Caco-2 (cell line): ENCODE results near the gene HDAC4. TPM values are rescaled to one million over a fixed set of nuclear protein-coding genes. Genes with fewer than 3 reads are reported as not detected.

Experiments
- BruUV-seq: library from RNA; stranded (reverse); fragments of 400-500 nt; replicated peaks from 2 replicates; lab custom pipeline; 2021; lab: Mats Ljungman, UMichigan
- CTCF ChIA-PET: fragments of 300-600 bp; sonication (Branson Sonifier 250); formaldehyde crosslinking; loops from one replicate; lab custom pipeline; 2022; ENCODE audit warnings: antibody characterized with exemption; lab: Charles Lee
- POLR2A ChIA-PET: fragments of 300-600 bp; sonication (Branson Sonifier 250); formaldehyde crosslinking; loops from one replicate; lab custom pipeline; 2022; ENCODE audit warnings: antibody characterized with exemption; lab: Charles Lee
- DNase-seq, 2 experiments: peaks; one replicate each; pipeline versions ENCODE4 v3.0.0 to v3.0.0-alpha.2; 2020 to 2022
- H3K27me3 ChIP-seq: replicated peaks from 2 replicates; pipeline ENCODE4 v1.6.0; 2011; ENCODE audit warnings: low read length; ENCODE audit not compliant: control insufficient read depth, insufficient read depth
- H3K36me3 ChIP-seq: 2 replicates; pipeline ENCODE4 v1.5.1; 2011; ENCODE audit warnings: low read length; ENCODE audit not compliant: control insufficient read depth, insufficient read depth
- H3K4me1 ChIP-seq: fragments of 250-450 bp; sonication (Bioruptor Pico); 2 replicates; pipeline ENCODE4 v1.5.1; 2020; ENCODE audit warnings: mild to moderate bottlenecking
- H3K4me3 ChIP-seq: 2 replicates; pipeline ENCODE4 v1.5.1; 2011; ENCODE audit warnings: low read depth, mild to moderate bottlenecking, control low read depth, low read length
- H3K9me3 ChIP-seq: fragments of 250-450 bp; sonication (Bioruptor Pico); 2 replicates; pipeline ENCODE4 v1.5.1; 2020; ENCODE audit warnings: mild to moderate bottlenecking, moderate library complexity
- H3K27ac Mint-ChIP-seq: one replicate; pipeline ENCODE4 v1.8.0; 2022; ENCODE audit warnings: mixed read lengths; ENCODE audit not compliant: unreplicated experiment
- H3K27me3 Mint-ChIP-seq: one replicate; pipeline ENCODE4 v1.8.0; 2022; ENCODE audit warnings: mixed read lengths; ENCODE audit not compliant: insufficient read depth, unreplicated experiment
- H3K36me3 Mint-ChIP-seq: one replicate; pipeline ENCODE4 v1.8.0; 2022; ENCODE audit warnings: mild to moderate bottlenecking, mixed read lengths; ENCODE audit not compliant: insufficient read depth, unreplicated experiment
- H3K4me1 Mint-ChIP-seq: one replicate; pipeline ENCODE4 v1.8.0; 2022; ENCODE audit warnings: low read depth, mixed read lengths; ENCODE audit not compliant: unreplicated experiment
- H3K4me3 Mint-ChIP-seq: one replicate; pipeline ENCODE4 v1.8.0; 2022; ENCODE audit warnings: mild to moderate bottlenecking, moderate library complexity, mixed read lengths; ENCODE audit not compliant: unreplicated experiment
- H3K9me3 Mint-ChIP-seq: one replicate; pipeline ENCODE4 v1.8.0; 2022; ENCODE audit warnings: mixed read lengths; ENCODE audit not compliant: unreplicated experiment
- CTCF ChIP-seq, 2 experiments: fragments of 200-600 bp in 1 of 2; IDR thresholded peaks; 1 replicate in 1 of 2; 2 replicates in 1 of 2; pipeline versions ENCODE4 v1.5.1 to v1.8.0; 2011 to 2022; ENCODE audit warnings: antibody characterized with exemption in 1 of 2, control low read depth in 1 of 2, inconsistent platforms in 1 of 2, low read depth in 1 of 2, low read length in 1 of 2, mild to moderate bottlenecking in 1 of 2, moderate library complexity in 1 of 2; ENCODE audit not compliant: insufficient read depth in 1 of 2, severe bottlenecking in 1 of 2, unreplicated experiment in 1 of 2
- intact Hi-C: fragments of 100-400 bp; cut with micrococcal nuclease; formaldehyde crosslinking; loops from one replicate; pipeline ENCODE4 v1.10.0; 2022; ENCODE audit not compliant: unreplicated experiment
- total RNA-seq: library from RNA; stranded (reverse); gene quantifications from 2 replicates; pipeline ENCODE4 v1.2.3, GENCODE V29; 2022

HDAC4 gene
- total RNA-seq, 1 experiment from 2014 or later: 15.5 TPM

- intact Hi-C loops: loop anchor here (10.0 kb wide), 1 partner anchor 119 kb away; no protein-coding TSS in a partner anchor
- H3K27me3 ChIP-seq: no peaks in the 10 kb centered on the region
- H3K4me3 ChIP-seq: no peak overlapping the region
- BruUV-seq: no TSS peak
- CTCF ChIA-PET: no interaction called here
- no peaks in the 10 kb centered on the region for H3K27me3 Mint-ChIP-seq
- no peaks in the 10 kb centered on the region for H3K9me3 Mint-ChIP-seq
- H3K4me1 Mint-ChIP-seq: no peaks in the 10 kb centered on the region
- H3K27ac Mint-ChIP-seq: no peak overlapping the region
- H3K4me3 Mint-ChIP-seq: no peak overlapping the region
- no peaks in the 10 kb centered on the region for H3K9me3 ChIP-seq
- DNase-seq: no peak
- no peaks in the 10 kb centered on the region for H3K4me1 ChIP-seq
- TF ChIP-seq CTCF (IDR thresholded peaks at IDR 0.05; ENCODE audit: insufficient read depth in 1 of 2, low read depth in 1 of 2, low read length in 1 of 2, severe bottlenecking in 1 of 2, unreplicated experiment in 1 of 2): no peak
- H3K36me3 ChIP-seq: no peaks in the 10 kb centered on the region
- POLR2A ChIA-PET: no interaction called here
- no peaks in the 10 kb centered on the region for H3K36me3 Mint-ChIP-seq
Measured at GRCh38 chr2:239393941-239394340, 6.9 kb downstream of the HDAC4 start.

DNA sequence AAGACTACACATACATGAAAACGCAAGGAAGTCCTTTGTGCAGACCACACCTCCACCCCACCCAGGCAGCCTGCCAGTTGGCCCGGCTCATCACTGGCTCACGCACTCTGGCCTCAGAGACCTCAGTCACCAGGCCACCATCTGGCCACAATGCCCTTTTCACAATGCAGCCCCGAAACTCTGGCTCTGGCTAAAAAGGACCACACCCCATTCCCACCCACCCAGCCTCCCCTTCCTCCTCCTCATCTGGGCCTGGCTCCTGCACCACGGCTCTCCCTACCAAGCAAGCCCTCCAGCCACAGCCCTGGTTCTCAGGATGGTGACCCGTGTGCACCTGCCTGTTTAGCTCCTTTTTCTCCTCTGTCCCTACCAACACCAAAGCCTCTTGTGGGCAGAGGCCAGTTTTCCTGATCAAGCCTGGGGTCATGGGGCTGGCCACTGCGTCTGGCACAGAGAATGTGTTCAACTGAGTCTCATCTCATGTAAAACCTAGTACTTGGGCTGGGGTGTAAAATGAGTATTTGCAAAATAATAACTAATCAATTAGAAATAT, 7.4 kb downstream of the HDAC4 start:
- intact Hi-C loops: loop anchor here (10.0 kb wide), 1 partner anchor 119 kb away; no protein-coding TSS in a partner anchor
- Histone ChIP-seq H3K4me3 (no peak overlapping the region), H3K4me1 (no peaks in the 10 kb centered on the region), H3K27me3 (no peaks in the 10 kb centered on the region), H3K36me3 (no peaks in the 10 kb centered on the region), H3K9me3 (no peaks in the 10 kb centered on the region)
- H3K9me3 Mint-ChIP-seq: no peaks in the 10 kb centered on the region
- no peak for TF ChIP-seq CTCF (IDR thresholded peaks at IDR 0.05; ENCODE audit: insufficient read depth in 1 of 2, low read depth in 1 of 2, low read length in 1 of 2, severe bottlenecking in 1 of 2, unreplicated experiment in 1 of 2)
- no peaks in the 10 kb centered on the region for H3K4me1 Mint-ChIP-seq
- POLR2A ChIA-PET: no interaction called here
- H3K27me3 Mint-ChIP-seq: no peaks in the 10 kb centered on the region
- no TSS peak for BruUV-seq
- no peak overlapping the region for H3K4me3 Mint-ChIP-seq
- CTCF ChIA-PET: no interaction called here
- H3K27ac Mint-ChIP-seq: no peak overlapping the region
- H3K36me3 Mint-ChIP-seq: no peaks in the 10 kb centered on the region
- DNase-seq: no peak

GRCh38 chr2:239392688-239393387, 8.0 kb downstream of the HDAC4 start:
- Histone ChIP-seq H3K9me3 (no peaks in the 10 kb centered on the region), H3K36me3 (no peaks in the 10 kb centered on the region), H3K4me3 (no peak overlapping the region), H3K4me1 (no peaks in the 10 kb centered on the region), H3K27me3 (no peaks in the 10 kb centered on the region)
- H3K4me3 Mint-ChIP-seq: no peak overlapping the region
- H3K27ac Mint-ChIP-seq: no peak overlapping the region
- intact Hi-C loops: loop anchor here (10.0 kb wide), 1 partner anchor 118 kb away; no protein-coding TSS in a partner anchor
- H3K36me3 Mint-ChIP-seq: no peaks in the 10 kb centered on the region
- TF ChIP-seq CTCF (IDR thresholded peaks at IDR 0.05; ENCODE audit: insufficient read depth in 1 of 2, low read depth in 1 of 2, low read length in 1 of 2, severe bottlenecking in 1 of 2, unreplicated experiment in 1 of 2): no peak
- POLR2A ChIA-PET: interaction anchor here (0.6 to 1.4 kb wide), 2 partner anchors 8 to 16 kb away, joined by 3 to 4 read pairs; partner anchors contain the start of gene HDAC4
- CTCF ChIA-PET: no interaction called here
- H3K4me1 Mint-ChIP-seq: no peaks in the 10 kb centered on the region
- no TSS peak for BruUV-seq
- H3K9me3 Mint-ChIP-seq: no peaks in the 10 kb centered on the region
- H3K27me3 Mint-ChIP-seq: no peaks in the 10 kb centered on the region
- DNase-seq: no peak
